Measurements from ENCODE around the gene EXOC3L1. TPM values are rescaled to one million over a fixed set of nuclear protein-coding genes. Genes with fewer than 3 reads are reported as not detected.

The EXOC3L1 gene
- total RNA-seq, 2 donors from 2014 or later: 1.6 to 3.1 TPM

- intact Hi-C loops (cut with DNase I): loop anchor here in 1 of 2 donors (10.0 kb wide), 1 partner anchor 407 kb away; no protein-coding TSS in a partner anchor
- no peak for DNase-seq (ENCODE audit: low spot score)
Observed at GRCh38 chr16:67141391-67141790, 48.5 kb downstream of the EXOC3L1 start.

- DNase-seq (ENCODE audit: low spot score): no peak
- intact Hi-C loops (cut with DNase I): no loop called here
Observed at GRCh38 chr16:67137605-67138004, 52.3 kb downstream of the EXOC3L1 start.

Small RNA genes lying within 50 kb of the gene (microRNA-seq; reads per million reads assigned to microRNA genes)
- gene MIR328 (ENCODE audit: borderline microRNAs expressed in 2 of 2): 137 to 214 reads per million in 2 donors

Other genes starting within 250 kb of the EXOC3L1 start
- 1 to 10 TPM in 1 of 2 donors, under 1 TPM in 1; 0.10 to 1.3 TPM for gene CES3, start 228.9 kb downstream of the EXOC3L1 start, total RNA-seq
- 1 to 10 TPM; 2.8 to 7.4 TPM for gene CES4A, start 201.5 kb downstream of the EXOC3L1 start, total RNA-seq
- gene CBFB, start 161.0 kb downstream of the EXOC3L1 start, total RNA-seq: 10 to 100 TPM; 39.7 to 42.0 TPM
- gene PHAF1, start 80.2 kb downstream of the EXOC3L1 start, total RNA-seq: 10 to 100 TPM; 10.4 to 12.0 TPM
- gene B3GNT9, start 39.1 kb downstream of the EXOC3L1 start, total RNA-seq: 10 to 100 TPM; 13.0 to 22.0 TPM
- 10 to 100 TPM; 15.6 to 17.4 TPM for gene TRADD, start 30.2 kb downstream of the EXOC3L1 start, total RNA-seq
- 10 to 100 TPM in 1 of 2 donors, 1 to 10 TPM in 1; 9.2 to 13.0 TPM for gene FBXL8, start 30.2 kb downstream of the EXOC3L1 start, total RNA-seq
- 10 to 100 TPM; 25.8 to 40.1 TPM for gene HSF4, start 25.4 kb downstream of the EXOC3L1 start, total RNA-seq
- gene NOL3, start 19.6 kb downstream of the EXOC3L1 start, total RNA-seq: 10 to 100 TPM; 18.8 to 31.6 TPM
- gene MATCAP1, start 6.2 kb downstream of the EXOC3L1 start, total RNA-seq: 10 to 100 TPM; 18.3 to 22.1 TPM
- 10 to 100 TPM; 42.0 to 43.8 TPM for gene E2F4, start 2.0 kb upstream of the EXOC3L1 start, total RNA-seq
- gene ELMO3, start 9.0 kb upstream of the EXOC3L1 start, total RNA-seq: 1 to 10 TPM in 1 of 2 donors, under 1 TPM in 1; 0.93 to 1.2 TPM
- gene TMEM208, start 37.0 kb upstream of the EXOC3L1 start, total RNA-seq: 10 to 100 TPM; 25.1 to 33.1 TPM
- 10 to 100 TPM; 23.8 to 32.9 TPM for gene FHOD1, start 57.3 kb upstream of the EXOC3L1 start, total RNA-seq
- gene SLC9A5, start 58.8 kb upstream of the EXOC3L1 start, total RNA-seq: 1 to 10 TPM in 1 of 2 donors, under 1 TPM in 1; 0.57 to 1.1 TPM
- 1 to 10 TPM; 3.2 to 5.4 TPM for gene PLEKHG4, start 89.4 kb upstream of the EXOC3L1 start, total RNA-seq
- gene KCTD19, start 136.6 kb upstream of the EXOC3L1 start, total RNA-seq: not detected
- gene LRRC36, start 136.7 kb upstream of the EXOC3L1 start, total RNA-seq: under 1 TPM in 1 of 2 donors, not detected in 1; 0.56 TPM
- 10 to 100 TPM in 1 of 2 donors, 1 to 10 TPM in 1; 8.2 to 39.3 TPM for gene TPPP3, start 203.4 kb upstream of the EXOC3L1 start, total RNA-seq
- gene ZDHHC1, start 226.3 kb upstream of the EXOC3L1 start, total RNA-seq: 10 to 100 TPM; 10.7 to 11.3 TPM
- 1 to 10 TPM in 1 of 2 donors, under 1 TPM in 1; 0.43 to 3.2 TPM for gene HSD11B2, start 241.0 kb upstream of the EXOC3L1 start, total RNA-seq

Data from posterior vena cava (tissue), 2 donors.